GM18498 (cell line): ENCODE measurements around the gene PGC.
"Not testable (repeated sequence)": the region's sequence is repeated elsewhere in the genome, so short reads cannot be mapped to it uniquely, and the experiment has no call there.

Experiments used
- ATAC-seq: cut with Tn5 transposase; IDR thresholded peaks from one replicate; pipeline ENCODE4 v1.9.1; 2021; ENCODE audit warnings: mild to moderate bottlenecking, moderate library complexity; ENCODE audit not compliant: unreplicated experiment

Gene PGC

GRCh38 chr6:41777551-41778285, 30.5 kb upstream of the PGC start:
- no peak for ATAC-seq

- no peak for ATAC-seq
Measured at GRCh38 chr6:41775293-41775882, 28.2 kb upstream of the PGC start.

GRCh38 chr6:41774841-41775240, 27.6 kb upstream of the PGC start:
- ATAC-seq, result no peak

- no peak for ATAC-seq
Measured at GRCh38 chr6:41771058-41771983, 24.1 kb upstream of the PGC start.

GRCh38 chr6:41770381-41771057, 23.3 kb upstream of the PGC start:
- ATAC-seq, result no peak

- no peak for ATAC-seq
Measured at GRCh38 chr6:41769376-41769775, 22.2 kb upstream of the PGC start.

GRCh38 chr6:41768545-41769308, 21.5 kb upstream of the PGC start:
- no peak for ATAC-seq

- no peak for ATAC-seq
Measured at GRCh38 chr6:41767112-41767833, 20.1 kb upstream of the PGC start.

- ATAC-seq, result not testable (repeated sequence)
Measured at GRCh38 chr6:41766043-41766664, 19.0 kb upstream of the PGC start.

- ATAC-seq, result no peak
Measured at GRCh38 chr6:41763470-41763869, 16.3 kb upstream of the PGC start.

GRCh38 chr6:41759905-41760579, 12.8 kb upstream of the PGC start:
- no peak for ATAC-seq

- no peak for ATAC-seq
Measured at GRCh38 chr6:41759106-41759904, 12.1 kb upstream of the PGC start.

- no peak for ATAC-seq
Measured at GRCh38 chr6:41758641-41759035, 11.4 kb upstream of the PGC start.

GRCh38 chr6:41757931-41758640, 10.9 kb upstream of the PGC start:
- no peak for ATAC-seq

- no peak for ATAC-seq
Measured at GRCh38 chr6:41757271-41757670, 10.1 kb upstream of the PGC start.

GRCh38 chr6:41756354-41756753, 9.2 kb upstream of the PGC start:
- ATAC-seq, result no peak

- no peak for ATAC-seq
Measured at GRCh38 chr6:41755895-41756294, 8.7 kb upstream of the PGC start.
